ENCODE data around the gene PLEKHO2.

DNA sequence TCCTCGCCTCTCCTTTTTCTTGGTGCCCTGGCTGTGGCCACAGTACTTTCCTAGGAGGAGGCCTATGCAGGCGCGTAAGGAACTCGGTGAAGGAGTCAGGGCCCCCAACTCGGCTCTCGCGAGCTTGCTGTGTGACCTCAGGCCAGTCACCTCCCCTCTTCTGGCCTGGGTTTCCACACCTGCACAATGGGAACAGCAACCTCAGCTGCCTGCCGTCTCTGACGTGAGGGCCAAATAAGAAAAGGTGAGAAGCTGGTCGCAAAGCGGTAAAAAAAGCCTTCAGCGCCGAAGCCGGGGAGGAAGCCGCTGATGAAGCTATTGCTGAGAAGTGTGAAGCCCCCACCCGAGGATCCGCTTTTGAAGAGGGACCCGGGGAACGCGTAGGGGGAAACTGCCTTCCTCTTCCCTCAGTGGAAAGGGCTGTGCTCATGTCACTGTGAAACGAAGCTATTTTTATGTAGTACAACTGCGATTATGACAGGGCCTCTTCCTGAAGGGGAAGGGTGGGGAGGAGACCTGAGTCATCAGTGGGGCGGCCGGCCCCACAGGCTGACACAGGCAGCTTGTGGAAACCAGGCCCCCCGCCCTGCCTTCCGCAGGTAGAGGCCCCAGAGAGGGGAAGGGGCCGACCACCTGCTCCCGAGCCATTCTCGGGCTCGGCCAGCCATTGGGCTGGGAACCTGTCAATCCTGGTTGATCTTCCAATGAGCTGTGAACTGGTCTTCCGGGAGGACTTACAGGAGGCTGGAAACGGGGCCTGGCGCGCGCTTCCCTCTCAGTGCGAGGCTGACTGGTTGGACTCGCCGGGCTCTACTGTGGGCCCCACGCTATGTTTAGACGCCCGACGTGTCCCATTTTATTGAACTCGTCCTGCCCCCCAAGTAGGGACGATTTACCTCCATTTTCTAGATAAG is 52.0 kb downstream of the PLEKHO2 start:
- TF ChIP-seq, protein P1, sequence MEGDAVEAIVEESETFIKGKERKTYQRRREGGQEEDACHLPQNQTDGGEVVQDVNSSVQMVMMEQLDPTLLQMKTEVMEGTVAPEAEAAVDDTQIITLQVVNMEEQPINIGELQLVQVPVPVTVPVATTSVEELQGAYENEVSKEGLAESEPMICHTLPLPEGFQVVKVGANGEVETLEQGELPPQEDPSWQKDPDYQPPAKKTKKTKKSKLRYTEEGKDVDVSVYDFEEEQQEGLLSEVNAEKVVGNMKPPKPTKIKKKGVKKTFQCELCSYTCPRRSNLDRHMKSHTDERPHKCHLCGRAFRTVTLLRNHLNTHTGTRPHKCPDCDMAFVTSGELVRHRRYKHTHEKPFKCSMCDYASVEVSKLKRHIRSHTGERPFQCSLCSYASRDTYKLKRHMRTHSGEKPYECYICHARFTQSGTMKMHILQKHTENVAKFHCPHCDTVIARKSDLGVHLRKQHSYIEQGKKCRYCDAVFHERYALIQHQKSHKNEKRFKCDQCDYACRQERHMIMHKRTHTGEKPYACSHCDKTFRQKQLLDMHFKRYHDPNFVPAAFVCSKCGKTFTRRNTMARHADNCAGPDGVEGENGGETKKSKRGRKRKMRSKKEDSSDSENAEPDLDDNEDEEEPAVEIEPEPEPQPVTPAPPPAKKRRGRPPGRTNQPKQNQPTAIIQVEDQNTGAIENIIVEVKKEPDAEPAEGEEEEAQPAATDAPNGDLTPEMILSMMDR (IDR thresholded peaks at IDR 0.05) = no peak
- TF ChIP-seq POLR2A (IDR thresholded peaks at IDR 0.05) (peak in 3 of 4 donors; percentile 20 to 80 (median 49)), EP300 (IDR thresholded peaks at IDR 0.05) (peak in 2 of 4 donors; percentile 62 to 74), POLR2AphosphoS5 (IDR thresholded peaks at IDR 0.05) (peak; percentile 81 to 85)
